CD14-positive monocyte (primary cell): ENCODE measurements around the gene STK11. TPM values are rescaled to one million over a fixed set of nuclear protein-coding genes. Genes with fewer than 3 reads are reported as not detected.

Experiments
- DNase-seq, 3 donors: peaks; one replicate each; pipeline ENCODE4 v3.0.0-alpha.2; 2011 to 2022
- H2AFZ ChIP-seq: 2 replicates; pipeline ENCODE4 v1.6.0; 2012; ENCODE audit warnings: mild to moderate bottlenecking, low read depth, low read length, inconsistent platforms; ENCODE audit not compliant: insufficient read depth, poor library complexity, severe bottlenecking
- H3K27ac ChIP-seq, 2 donors: 1 replicate in 1 of 2; 2 replicates in 1 of 2; pipeline ENCODE4 v1.5.1; 2012 to 2013; ENCODE audit warnings: low read length in 2 of 2, control low read depth in 1 of 2, inconsistent platforms in 1 of 2, low read depth in 1 of 2, mild to moderate bottlenecking in 1 of 2
- H3K27me3 ChIP-seq, 2 donors: one replicate each; pipeline versions ENCODE4 v1.6.0 to v1.6.1; 2011 to 2013; ENCODE audit warnings: low read length in 2 of 2; ENCODE audit not compliant: control insufficient read depth in 2 of 2, insufficient read depth in 2 of 2
- H3K36me3 ChIP-seq, 2 donors: replicated peaks in 1 of 2; 1 replicate in 1 of 2; 2 replicates in 1 of 2; pipeline versions ENCODE4 v1.5.1 to v1.6.1; 2012 to 2013; ENCODE audit warnings: low read length in 2 of 2, control low read depth in 1 of 2, inconsistent platforms in 1 of 2, mild to moderate bottlenecking in 1 of 2; ENCODE audit not compliant: insufficient read depth in 2 of 2, control insufficient read depth in 1 of 2
- H3K4me1 ChIP-seq, 2 donors: 1 replicate in 1 of 2; 2 replicates in 1 of 2; pipeline versions ENCODE4 v1.5.1 to v1.6.1; 2012 to 2013; ENCODE audit warnings: low read length in 2 of 2, control low read depth in 1 of 2, inconsistent platforms in 1 of 2, mild to moderate bottlenecking in 1 of 2, moderate library complexity in 1 of 2; ENCODE audit not compliant: insufficient read depth in 2 of 2, control insufficient read depth in 1 of 2
- H3K4me2 ChIP-seq: replicated peaks from 2 replicates; pipeline ENCODE3; 2012; ENCODE audit warnings: low read length, moderate library complexity, mild to moderate bottlenecking; ENCODE audit not compliant: poor library complexity, severe bottlenecking; ENCODE audit errors: extremely low read depth
- H3K4me3 ChIP-seq, 3 experiments: fragments of 200-600 bp in 1 of 3; sonication (generic) in 1 of 3; replicated peaks in 1 of 3; 1 replicate in 2 of 3; 2 replicates in 1 of 3; pipeline ENCODE4 v1.5.1; 2011 to 2013; ENCODE audit warnings: low read length in 3 of 3, mild to moderate bottlenecking in 3 of 3, control low read depth in 2 of 3, low read depth in 2 of 3, inconsistent platforms in 1 of 3, moderate library complexity in 1 of 3
- H3K79me2 ChIP-seq: 2 replicates; pipeline ENCODE4 v1.6.0; 2012; ENCODE audit warnings: mild to moderate bottlenecking, control low read depth, inconsistent platforms, low read length, moderate library complexity; ENCODE audit not compliant: insufficient read depth
- H3K9ac ChIP-seq: 2 replicates; pipeline ENCODE4 v1.6.0; 2017; ENCODE audit warnings: low read length, mild to moderate bottlenecking; ENCODE audit not compliant: insufficient read depth, poor library complexity, severe bottlenecking
- H3K9me3 ChIP-seq, 2 donors: replicated peaks in 1 of 2; 1 replicate in 1 of 2; 2 replicates in 1 of 2; pipeline versions ENCODE4 v1.5.1 to v1.6.1; 2012 to 2013; ENCODE audit warnings: low read length in 2 of 2, control low read depth in 1 of 2; ENCODE audit not compliant: control insufficient read depth in 1 of 2, insufficient read depth in 1 of 2
- H4K20me1 ChIP-seq: 2 replicates; pipeline ENCODE4 v1.6.0; 2012; ENCODE audit warnings: mild to moderate bottlenecking, low read length, control low read depth, moderate library complexity; ENCODE audit not compliant: insufficient read depth
- H3K27ac Mint-ChIP-seq, 7 donors: one replicate each; pipeline ENCODE4 v1.8.0; 2020; ENCODE audit warnings: mild to moderate bottlenecking in 7 of 7, mixed read lengths in 7 of 7, moderate library complexity in 6 of 7, inconsistent platforms in 2 of 7
- H3K27me3 Mint-ChIP-seq, 3 donors: one replicate each; pipeline ENCODE4 v1.8.0; 2021 to 2022; ENCODE audit warnings: low read depth in 3 of 3, mild to moderate bottlenecking in 3 of 3, mixed read lengths in 3 of 3, moderate library complexity in 3 of 3, inconsistent platforms in 1 of 3
- H3K36me3 Mint-ChIP-seq, 2 donors: one replicate each; pipeline ENCODE4 v1.8.0; 2020; ENCODE audit warnings: mixed read lengths in 2 of 2, inconsistent platforms in 1 of 2, mild to moderate bottlenecking in 1 of 2
- H3K4me1 Mint-ChIP-seq: one replicate; pipeline ENCODE4 v1.8.0; 2020; ENCODE audit warnings: mild to moderate bottlenecking, mixed read lengths
- H3K4me3 Mint-ChIP-seq, 2 donors: one replicate each; pipeline ENCODE4 v1.8.0; 2020; ENCODE audit warnings: mild to moderate bottlenecking in 2 of 2, mixed read lengths in 2 of 2, moderate library complexity in 1 of 2
- H3K9me3 Mint-ChIP-seq, 7 donors: one replicate each; pipeline ENCODE4 v1.8.0; 2020 to 2022; ENCODE audit warnings: mixed read lengths in 7 of 7, mild to moderate bottlenecking in 6 of 7, moderate library complexity in 6 of 7, inconsistent platforms in 2 of 7
- WGBS: methylation state at CpG from one replicate; pipeline ENCODE4 v1.1.5; 2013; ENCODE audit warnings: missing lambda C conversion rate; ENCODE audit not compliant: insufficient coverage; 5-methylcytosine and 5-hydroxymethylcytosine counted together
- intact Hi-C, 2 donors: fragments of 100-400 bp; cut with micrococcal nuclease; formaldehyde crosslinking; loops; one replicate each; pipeline versions ENCODE4 v1.15.0 to v1.15.1; 2023
- polyA plus RNA-seq, 3 donors: library from polyadenylated mRNA; depleted of rRNA in 1 of 3; unstranded in 2 of 3; stranded (reverse) in 1 of 3; fragments of 300-500 nt in 2 of 3; fragments of >200 nt in 1 of 3; fragmentation: Illumina TruSeq in 2 of 3; gene quantifications; 1 replicate in 2 of 3; 2 replicates in 1 of 3; pipeline ENCODE4 v1.2.3, GENCODE V29; 2012 to 2021
- TF ChIP-seq, protein P1 (sequence below): fragments of 200-600 bp; IDR thresholded peaks from one replicate; pipeline ENCODE4 v1.8.0; 2022; ENCODE audit warnings: antibody characterized with exemption, mild to moderate bottlenecking

Gene STK11
- polyA plus RNA-seq, 3 donors = 6.2 to 72.1 (median 15.4) TPM

DNA sequence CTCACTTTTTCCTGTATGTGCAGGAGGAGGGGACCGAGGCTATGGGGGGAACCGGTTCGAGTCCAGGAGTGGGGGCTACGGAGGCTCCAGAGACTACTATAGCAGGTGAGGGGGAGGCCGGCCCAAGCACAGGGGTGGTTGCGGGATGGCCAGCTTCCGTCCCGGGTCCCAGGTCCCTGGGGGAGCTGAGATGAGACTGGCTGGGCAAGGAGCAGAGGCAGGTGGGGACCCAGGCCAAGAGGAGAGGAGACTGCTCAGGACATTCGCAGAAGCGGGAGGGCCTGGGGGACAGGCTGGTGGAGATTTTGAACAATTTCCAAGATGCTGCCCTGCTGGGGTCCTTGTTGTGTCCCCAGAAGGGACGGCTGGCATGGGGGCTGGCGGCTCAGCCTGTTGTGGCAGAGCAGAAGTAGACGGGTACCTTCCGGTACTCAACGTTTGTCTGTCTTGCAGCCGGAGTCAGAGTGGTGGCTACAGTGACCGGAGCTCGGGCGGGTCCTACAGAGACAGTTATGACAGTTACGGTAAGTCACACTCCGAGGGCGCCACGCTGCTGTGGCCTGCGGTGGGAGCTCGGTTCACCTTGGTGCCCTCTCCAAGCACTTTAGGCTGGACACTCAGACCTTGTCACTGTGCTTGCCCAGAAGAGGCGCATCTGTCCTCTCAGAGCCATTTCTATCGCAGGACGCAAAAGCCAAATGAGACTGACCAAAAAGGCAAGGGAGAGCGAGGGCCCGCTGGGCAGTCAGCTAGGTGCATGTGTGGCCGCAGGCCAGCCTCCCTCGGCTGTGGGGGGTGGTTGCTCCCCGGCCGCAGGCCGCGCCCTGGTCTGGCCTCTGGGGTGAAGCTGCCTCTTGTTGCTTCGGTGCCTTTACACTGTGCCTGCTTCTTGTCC is 66.2 kb downstream of the STK11 start:
- H3K79me2 ChIP-seq = peaks cover 78% of the 10 kb centered on the region
- TF ChIP-seq, protein P1, sequence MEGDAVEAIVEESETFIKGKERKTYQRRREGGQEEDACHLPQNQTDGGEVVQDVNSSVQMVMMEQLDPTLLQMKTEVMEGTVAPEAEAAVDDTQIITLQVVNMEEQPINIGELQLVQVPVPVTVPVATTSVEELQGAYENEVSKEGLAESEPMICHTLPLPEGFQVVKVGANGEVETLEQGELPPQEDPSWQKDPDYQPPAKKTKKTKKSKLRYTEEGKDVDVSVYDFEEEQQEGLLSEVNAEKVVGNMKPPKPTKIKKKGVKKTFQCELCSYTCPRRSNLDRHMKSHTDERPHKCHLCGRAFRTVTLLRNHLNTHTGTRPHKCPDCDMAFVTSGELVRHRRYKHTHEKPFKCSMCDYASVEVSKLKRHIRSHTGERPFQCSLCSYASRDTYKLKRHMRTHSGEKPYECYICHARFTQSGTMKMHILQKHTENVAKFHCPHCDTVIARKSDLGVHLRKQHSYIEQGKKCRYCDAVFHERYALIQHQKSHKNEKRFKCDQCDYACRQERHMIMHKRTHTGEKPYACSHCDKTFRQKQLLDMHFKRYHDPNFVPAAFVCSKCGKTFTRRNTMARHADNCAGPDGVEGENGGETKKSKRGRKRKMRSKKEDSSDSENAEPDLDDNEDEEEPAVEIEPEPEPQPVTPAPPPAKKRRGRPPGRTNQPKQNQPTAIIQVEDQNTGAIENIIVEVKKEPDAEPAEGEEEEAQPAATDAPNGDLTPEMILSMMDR = no peak
- H3K36me3 ChIP-seq = peaks cover 40 to 46% of the 10 kb centered on the region in 2 donors
- Mint-ChIP-seq H3K36me3 (peaks cover 36 to 47% of the 10 kb centered on the region in 2 donors), H3K9me3 (peaks cover 0 to 2% (median 0%) of the 10 kb centered on the region in 7 donors), H3K4me3 (peak overlapping the region in 1 of 2 donors; percentile 31), H3K27ac (peak overlapping the region; percentile 68 to 94 (median 87)), H3K27me3 (peaks cover 5 to 10% (median 9%) of the 10 kb centered on the region in 3 donors), H3K4me1 (peaks cover 72% of the 10 kb centered on the region)
- peaks cover 81% of the 10 kb centered on the region for H4K20me1 ChIP-seq
- peaks cover 0 to 8% of the 10 kb centered on the region in 2 donors for H3K27me3 ChIP-seq
- 82% methylated on average over 35 of the region's 37 CpGs for WGBS
- H3K9me3 ChIP-seq = no peaks in the 10 kb centered on the region
- H3K27ac ChIP-seq = peak overlapping the region; percentile 44 to 85
- peak overlapping the region in 1 of 3 experiments; percentile 98 for H3K4me3 ChIP-seq
- peaks cover 85 to 93% of the 10 kb centered on the region in 2 donors for H3K4me1 ChIP-seq
- intact Hi-C loops = no loop called here
- no peak for DNase-seq
- H2AFZ ChIP-seq = no peak overlapping the region
- H3K9ac ChIP-seq = no peak overlapping the region
- H3K4me2 ChIP-seq = peak overlapping the region; percentile 100

GRCh38 chr19:1272423-1273262 is 67.1 kb downstream of the STK11 start:
- peaks cover 78% of the 10 kb centered on the region for H4K20me1 ChIP-seq
- peak overlapping the region; percentile 44 to 85 for H3K27ac ChIP-seq
- peak overlapping the region; percentile 82 to 93 (median 84) for H3K27ac Mint-ChIP-seq
- H2AFZ ChIP-seq = no peak overlapping the region
- H3K36me3 Mint-ChIP-seq = peaks cover 36 to 55% of the 10 kb centered on the region in 2 donors
- peaks cover 68% of the 10 kb centered on the region for H3K4me1 Mint-ChIP-seq
- peak overlapping the region in 1 of 3 experiments; percentile 98 for H3K4me3 ChIP-seq
- 67% methylated on average over 14 of the region's 33 CpGs for WGBS
- H3K9me3 Mint-ChIP-seq = peaks cover 0 to 2% (median 0%) of the 10 kb centered on the region in 7 donors
- H3K36me3 ChIP-seq = peaks cover 40 to 46% of the 10 kb centered on the region in 2 donors
- intact Hi-C loops = no loop called here
- no peak overlapping the region for H3K9ac ChIP-seq
- H3K9me3 ChIP-seq = no peaks in the 10 kb centered on the region
- TF ChIP-seq, protein P1 = no peak
- peaks cover 0 to 3% (median 3%) of the 10 kb centered on the region in 3 donors for H3K27me3 Mint-ChIP-seq
- H3K79me2 ChIP-seq = peaks cover 72% of the 10 kb centered on the region
- peak overlapping the region; percentile 15 to 45 for H3K4me3 Mint-ChIP-seq
- H3K4me1 ChIP-seq = peaks cover 78 to 89% of the 10 kb centered on the region in 2 donors
- DNase-seq = no peak
- peak overlapping the region; percentile 100 for H3K4me2 ChIP-seq
- peaks cover 0 to 1% of the 10 kb centered on the region in 2 donors for H3K27me3 ChIP-seq
